GM19452 (cell line): ENCODE results near the gene ROMO1.
"Not testable (repeated sequence)": the region's sequence is repeated elsewhere in the genome, so short reads cannot be mapped to it uniquely, and the experiment has no call there.

Source experiments
- ATAC-seq: cut with Tn5 transposase; IDR thresholded peaks from one replicate; pipeline ENCODE4 v1.9.1; 2021; ENCODE audit not compliant: unreplicated experiment

Gene ROMO1

GRCh38 chr20:35729836-35730582 lies 30.8 kb downstream of the ROMO1 start:
- no peak for ATAC-seq

GRCh38 chr20:35730583-35731468 lies 31.6 kb downstream of the ROMO1 start:
- ATAC-seq: no peak

GRCh38 chr20:35731469-35731788 lies 32.2 kb downstream of the ROMO1 start:
- no peak for ATAC-seq

GRCh38 chr20:35731862-35732643 lies 32.8 kb downstream of the ROMO1 start:
- no peak for ATAC-seq

- ATAC-seq: no peak
These were observed 33.4 kb downstream of the ROMO1 start for GRCh38 chr20:35732644-35732982.

DNA sequence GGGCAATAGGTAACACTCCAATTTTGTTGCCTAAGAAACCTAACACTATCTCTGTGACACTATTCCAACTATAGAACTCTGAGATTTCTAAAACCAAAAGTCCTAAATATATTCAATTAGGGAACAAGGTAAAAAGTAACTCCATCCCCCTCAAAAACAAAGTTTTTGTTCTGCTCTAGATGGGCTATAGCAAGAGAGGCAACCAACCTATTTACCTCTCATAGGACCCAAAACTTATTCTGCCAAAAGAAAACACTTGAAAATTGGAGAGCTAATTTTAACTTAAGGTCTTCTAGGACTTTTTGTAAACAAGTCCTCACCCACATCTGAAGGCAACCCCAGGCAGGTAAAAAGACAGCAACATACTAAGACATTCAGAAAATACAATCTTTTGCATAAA lies 35.2 kb downstream of the ROMO1 start:
- ATAC-seq: no peak

GRCh38 chr20:35734777-35735649 lies 35.8 kb downstream of the ROMO1 start:
- no peak for ATAC-seq

- ATAC-seq: no peak
These were observed 36.7 kb downstream of the ROMO1 start for GRCh38 chr20:35735826-35736470.

DNA sequence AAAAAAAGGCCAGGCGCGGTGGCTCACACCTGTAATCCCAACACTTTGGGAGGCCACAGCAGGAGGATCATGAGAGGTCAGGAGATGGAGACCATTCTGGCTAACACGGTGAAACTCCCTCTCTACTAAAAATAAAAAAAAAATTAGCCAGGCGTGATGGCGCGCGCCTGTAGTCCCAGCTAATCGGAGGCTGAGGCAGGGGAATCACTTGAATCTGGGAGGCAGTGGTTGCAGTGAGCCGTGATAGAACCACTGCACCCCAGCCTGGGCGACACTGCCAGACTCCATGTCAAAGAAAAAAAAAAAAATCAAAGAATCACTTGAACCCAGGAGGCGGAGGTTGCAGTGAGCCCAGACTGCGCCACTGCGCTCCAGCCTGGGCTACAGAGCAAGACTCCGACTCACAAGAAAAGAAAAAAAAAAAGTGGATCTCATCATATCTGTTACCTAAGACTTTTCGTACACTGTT lies 38.7 kb downstream of the ROMO1 start:
- ATAC-seq: no peak

- ATAC-seq: no peak
These were observed 39.4 kb downstream of the ROMO1 start for GRCh38 chr20:35738410-35739179.

- no peak for ATAC-seq
These were observed 40.3 kb downstream of the ROMO1 start for GRCh38 chr20:35739294-35740163.

- ATAC-seq: peak; percentile 86
These were observed 42.9 kb downstream of the ROMO1 start, which contains the start of gene RBM39 for GRCh38 chr20:35741892-35742740. RBM39 (minus strand) TSS chr20:35742260; CDS start chr20:35740874, 1,386 bp downstream.

DNA sequence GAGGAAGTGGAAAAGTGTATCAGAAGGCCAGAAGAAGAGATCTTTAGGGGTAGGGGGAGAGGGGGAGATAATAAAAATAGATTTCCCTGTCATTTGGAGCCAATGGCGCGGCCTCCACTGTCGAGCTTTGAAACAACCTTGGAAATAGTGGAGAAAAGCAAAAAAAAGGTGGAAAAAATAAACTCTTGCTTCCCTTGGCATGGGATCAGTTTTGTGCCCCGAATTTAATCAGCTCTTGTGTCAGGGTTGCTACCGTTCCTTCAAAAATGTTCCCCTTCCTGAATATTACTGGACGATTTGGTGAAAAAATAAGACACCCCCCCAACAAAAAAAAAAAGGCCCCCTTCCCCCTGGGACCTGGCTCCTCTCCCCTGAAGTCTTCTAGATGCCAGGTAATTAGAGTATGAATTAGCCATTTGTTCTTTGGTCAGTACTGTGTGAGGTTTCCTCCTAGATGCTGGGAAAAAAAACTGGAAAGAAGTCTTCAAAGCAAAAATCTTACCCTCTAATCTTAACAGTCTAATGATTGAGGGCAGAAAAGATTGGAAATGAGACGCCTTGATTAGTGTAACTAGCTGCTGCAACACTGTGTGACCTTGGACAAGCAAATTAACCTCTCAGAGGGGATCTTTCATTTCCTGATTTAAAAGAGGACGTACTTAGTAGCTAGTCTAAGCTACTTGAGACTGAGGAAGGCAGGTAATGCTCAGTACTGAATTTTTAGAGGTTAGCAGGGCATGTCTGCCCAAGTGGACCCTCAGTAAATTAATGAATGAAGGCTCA lies 43.7 kb downstream of the ROMO1 start:
- no peak for ATAC-seq

DNA sequence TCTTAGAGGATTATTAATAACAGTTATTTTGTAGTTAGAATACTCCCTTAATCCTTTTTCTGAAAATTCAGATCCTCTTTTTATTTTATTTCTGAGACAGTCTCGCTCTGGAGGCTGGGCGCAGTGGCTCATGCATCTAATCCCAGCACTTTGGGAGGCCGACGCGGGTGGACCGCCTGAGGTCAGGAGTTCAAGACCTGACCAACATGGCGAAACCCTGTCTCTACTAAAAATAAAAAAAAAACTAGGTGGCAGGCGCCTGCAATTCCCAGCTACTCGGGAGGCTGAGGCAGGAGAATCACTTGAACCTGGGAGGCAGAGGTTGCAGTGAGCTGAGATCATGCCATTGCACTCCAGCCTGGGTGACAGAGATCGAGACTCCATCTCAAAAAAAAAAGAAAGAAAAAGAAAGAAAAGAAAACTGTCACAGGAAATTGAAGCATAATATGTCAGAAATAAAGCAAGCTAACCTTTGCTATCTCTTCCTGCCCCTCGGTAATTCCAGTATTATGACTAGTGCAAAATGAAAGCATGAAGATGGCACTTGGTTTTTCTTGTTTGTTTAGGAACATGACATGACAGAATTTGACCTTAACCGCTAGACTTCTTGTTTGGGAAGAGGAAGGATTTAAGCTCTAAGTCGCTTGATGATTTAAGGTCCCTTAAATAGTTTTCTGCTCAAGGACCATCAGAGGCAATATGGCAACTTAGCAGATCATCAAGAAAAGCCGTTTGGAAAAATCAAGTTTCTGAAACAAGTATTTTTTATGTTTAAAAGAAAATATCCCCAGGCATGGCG lies 44.7 kb downstream of the ROMO1 start:
- no peak for ATAC-seq

- ATAC-seq: not testable (repeated sequence)
These were observed 45.3 kb downstream of the ROMO1 start for GRCh38 chr20:35744492-35744841.
